Right lobe of liver (tissue), 4 donors: ENCODE results near the gene ACOX3.

ENCODE experiments used
- POLR2A ChIP-seq: fragments of 450-650 bp; IDR thresholded peaks from one replicate; pipeline ENCODE4 v1.6.1; 2017; ENCODE audit warnings: antibody characterized with exemption, mild to moderate bottlenecking
- TF ChIP-seq, protein P1 (sequence below), 4 donors: fragments of 200-600 bp in 3 of 4; fragments of 450-650 bp in 1 of 4; IDR thresholded peaks; one replicate each; pipeline versions ENCODE4 v1.5.1 to v1.8.0; 2016 to 2022; ENCODE audit warnings: antibody characterized with exemption in 4 of 4, mild to moderate bottlenecking in 2 of 4
- donor health status: DM: no; HTN: no; CAD: no.
- donor health status: DM: no; HTN: no; CAD: no.
- donor health status: DM: no; HTN: yes; CAD: no.

DNA sequence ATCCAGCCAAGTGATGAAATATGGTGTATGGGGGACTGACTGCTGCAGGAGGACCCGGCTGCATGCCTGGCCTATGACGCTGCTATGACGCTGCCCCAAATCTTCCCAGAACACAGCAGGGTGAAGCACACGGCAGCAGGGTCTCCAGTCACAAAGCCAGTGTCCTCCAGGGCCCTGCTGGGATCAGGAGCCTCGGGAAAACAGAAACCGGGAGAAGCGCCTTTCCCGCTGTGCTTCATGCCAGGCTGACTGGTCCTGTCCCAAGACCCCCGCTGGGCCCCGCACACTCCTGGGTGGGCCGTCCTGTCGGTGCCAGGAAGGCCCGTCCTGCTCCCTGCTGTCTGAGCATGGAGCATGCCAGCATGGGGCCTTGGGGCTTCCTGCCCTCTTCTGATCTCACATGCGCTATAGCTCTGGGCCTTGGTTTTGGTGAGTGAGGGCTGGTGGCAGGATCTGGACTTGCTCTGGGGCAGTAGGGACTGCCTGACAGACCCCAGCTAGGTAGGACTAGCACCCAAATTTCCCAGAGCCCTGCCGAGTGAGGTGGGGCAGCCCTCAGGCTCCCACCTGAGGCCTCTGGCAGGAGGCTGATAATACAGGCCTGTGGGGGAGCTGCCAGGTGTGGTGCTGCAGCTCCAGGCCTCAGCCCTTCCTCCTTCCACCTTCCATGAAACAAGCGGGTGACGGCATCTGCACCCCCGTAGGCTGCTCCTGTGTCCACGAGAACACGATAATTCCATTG, 64.0 kb downstream of the ACOX3 start:
- TF ChIP-seq, protein P1, sequence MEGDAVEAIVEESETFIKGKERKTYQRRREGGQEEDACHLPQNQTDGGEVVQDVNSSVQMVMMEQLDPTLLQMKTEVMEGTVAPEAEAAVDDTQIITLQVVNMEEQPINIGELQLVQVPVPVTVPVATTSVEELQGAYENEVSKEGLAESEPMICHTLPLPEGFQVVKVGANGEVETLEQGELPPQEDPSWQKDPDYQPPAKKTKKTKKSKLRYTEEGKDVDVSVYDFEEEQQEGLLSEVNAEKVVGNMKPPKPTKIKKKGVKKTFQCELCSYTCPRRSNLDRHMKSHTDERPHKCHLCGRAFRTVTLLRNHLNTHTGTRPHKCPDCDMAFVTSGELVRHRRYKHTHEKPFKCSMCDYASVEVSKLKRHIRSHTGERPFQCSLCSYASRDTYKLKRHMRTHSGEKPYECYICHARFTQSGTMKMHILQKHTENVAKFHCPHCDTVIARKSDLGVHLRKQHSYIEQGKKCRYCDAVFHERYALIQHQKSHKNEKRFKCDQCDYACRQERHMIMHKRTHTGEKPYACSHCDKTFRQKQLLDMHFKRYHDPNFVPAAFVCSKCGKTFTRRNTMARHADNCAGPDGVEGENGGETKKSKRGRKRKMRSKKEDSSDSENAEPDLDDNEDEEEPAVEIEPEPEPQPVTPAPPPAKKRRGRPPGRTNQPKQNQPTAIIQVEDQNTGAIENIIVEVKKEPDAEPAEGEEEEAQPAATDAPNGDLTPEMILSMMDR (IDR thresholded peaks at IDR 0.05), result no peak
- no peak for TF ChIP-seq POLR2A
